ENCODE measurements around the gene SLC48A1.

GRCh38 chr12:47777741-47778558 lies 4.9 kb downstream of the SLC48A1 start:
- TF ChIP-seq, protein P1, sequence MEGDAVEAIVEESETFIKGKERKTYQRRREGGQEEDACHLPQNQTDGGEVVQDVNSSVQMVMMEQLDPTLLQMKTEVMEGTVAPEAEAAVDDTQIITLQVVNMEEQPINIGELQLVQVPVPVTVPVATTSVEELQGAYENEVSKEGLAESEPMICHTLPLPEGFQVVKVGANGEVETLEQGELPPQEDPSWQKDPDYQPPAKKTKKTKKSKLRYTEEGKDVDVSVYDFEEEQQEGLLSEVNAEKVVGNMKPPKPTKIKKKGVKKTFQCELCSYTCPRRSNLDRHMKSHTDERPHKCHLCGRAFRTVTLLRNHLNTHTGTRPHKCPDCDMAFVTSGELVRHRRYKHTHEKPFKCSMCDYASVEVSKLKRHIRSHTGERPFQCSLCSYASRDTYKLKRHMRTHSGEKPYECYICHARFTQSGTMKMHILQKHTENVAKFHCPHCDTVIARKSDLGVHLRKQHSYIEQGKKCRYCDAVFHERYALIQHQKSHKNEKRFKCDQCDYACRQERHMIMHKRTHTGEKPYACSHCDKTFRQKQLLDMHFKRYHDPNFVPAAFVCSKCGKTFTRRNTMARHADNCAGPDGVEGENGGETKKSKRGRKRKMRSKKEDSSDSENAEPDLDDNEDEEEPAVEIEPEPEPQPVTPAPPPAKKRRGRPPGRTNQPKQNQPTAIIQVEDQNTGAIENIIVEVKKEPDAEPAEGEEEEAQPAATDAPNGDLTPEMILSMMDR (conservative IDR thresholded peaks at IDR 0.05 in 1 of 2, IDR thresholded peaks at IDR 0.05 in 1 of 2; ENCODE audit: low read depth in 1 of 2, low read length in 2 of 2) = no peak
- TF ChIP-seq EZH2 (IDR thresholded peaks at IDR 0.05; ENCODE audit: low read length, missing control alignments) = no peak
